Measurements from ENCODE around the gene ATP1A1.

- TF ChIP-seq MAX (IDR thresholded peaks at IDR 0.05) (no peak), RFX5 (IDR thresholded peaks at IDR 0.05) (no peak), BHLHE40 (IDR thresholded peaks at IDR 0.05; ENCODE audit: low read depth, low read length) (no peak), EP300 (IDR thresholded peaks at IDR 0.05) (no peak), SMC3 (IDR thresholded peaks at IDR 0.05) (no peak), CTCF (IDR thresholded peaks at IDR 0.05) (no peak), MYC (IDR thresholded peaks at IDR 0.05; ENCODE audit: borderline replicate concordance, low read length) (no peak)
Observed at GRCh38 chr1:116401646-116402176, 28.7 kb downstream of the ATP1A1 start.

All from A549 (cell line).